Activated T-cell treated with anti-CD3 and anti-CD28 coated beads, Interleukin-2, amount 50 U/mL, for 4 hours (primary cell): ENCODE data around the gene C18orf54. TPM values are rescaled to one million over a fixed set of nuclear protein-coding genes. Genes with fewer than 3 reads are reported as not detected.
A peak's percentile ranks its signal among the peaks of the same experiment; 100 is the strongest.
"Not testable (repeated sequence)": the region's sequence is repeated elsewhere in the genome, so short reads cannot be mapped to it uniquely, and the experiment has no call there.

Experiments used
- ATAC-seq, 2 donors: fragments of 200-7000 bp; cut with Tn5 transposase; one replicate each; pipeline ENCODE4 v1.10.0; 2021
- DNase-seq: peaks from one replicate; pipeline ENCODE4 v3.0.0-alpha.2; 2020
- H3K27me3 Mint-ChIP-seq: one replicate; pipeline ENCODE4 v1.8.0; 2021; ENCODE audit warnings: low read depth, mixed read lengths
- H3K36me3 Mint-ChIP-seq: one replicate; pipeline ENCODE4 v1.8.0; 2022; ENCODE audit warnings: mixed read lengths; ENCODE audit not compliant: insufficient read depth
- H3K4me1 Mint-ChIP-seq: one replicate; pipeline ENCODE4 v1.8.0; 2021; ENCODE audit warnings: low read depth, mixed read lengths
- H3K4me3 Mint-ChIP-seq: one replicate; pipeline ENCODE4 v1.8.0; 2021; ENCODE audit warnings: mild to moderate bottlenecking, moderate library complexity, mixed read lengths
- H3K9me3 Mint-ChIP-seq: one replicate; pipeline ENCODE4 v1.8.0; 2021; ENCODE audit warnings: mixed read lengths
- total RNA-seq, 3 donors: library from RNA; stranded (reverse); gene quantifications; one replicate each; pipeline ENCODE4 v1.2.1, GENCODE V29; 2021

C18orf54 gene
- total RNA-seq, 3 donors from 2014 or later: 2.3 to 3.6 (median 3.4) TPM

DNA sequence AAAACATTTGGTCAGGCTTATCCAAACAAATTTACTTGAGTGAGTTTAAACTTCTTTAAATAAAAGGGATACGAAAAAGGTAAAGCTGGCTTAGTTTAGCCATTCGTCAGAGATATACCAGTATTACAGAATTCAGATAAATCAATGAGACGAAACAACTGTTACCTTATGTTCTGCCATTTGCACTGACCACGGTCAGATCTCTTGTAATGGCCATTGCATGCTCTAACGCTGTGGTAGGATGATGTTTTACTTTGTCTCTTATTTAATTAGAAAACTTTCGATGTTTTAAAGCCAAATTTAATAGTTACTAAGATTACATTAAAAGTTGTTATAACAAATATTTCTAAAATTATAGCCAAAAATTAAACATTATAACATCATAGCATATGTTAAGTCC is 1.5 kb downstream of the C18orf54 start:
- Mint-ChIP-seq H3K4me1 (peaks cover 13% of the 10 kb centered on the region), H3K4me3 (peak overlapping the region; percentile 100), H3K27me3 (peaks cover 2% of the 10 kb centered on the region), H3K36me3 (peaks cover 2% of the 10 kb centered on the region), H3K9me3 (no peaks in the 10 kb centered on the region)
- DNase-seq: no peak
- no peak for ATAC-seq

DNA sequence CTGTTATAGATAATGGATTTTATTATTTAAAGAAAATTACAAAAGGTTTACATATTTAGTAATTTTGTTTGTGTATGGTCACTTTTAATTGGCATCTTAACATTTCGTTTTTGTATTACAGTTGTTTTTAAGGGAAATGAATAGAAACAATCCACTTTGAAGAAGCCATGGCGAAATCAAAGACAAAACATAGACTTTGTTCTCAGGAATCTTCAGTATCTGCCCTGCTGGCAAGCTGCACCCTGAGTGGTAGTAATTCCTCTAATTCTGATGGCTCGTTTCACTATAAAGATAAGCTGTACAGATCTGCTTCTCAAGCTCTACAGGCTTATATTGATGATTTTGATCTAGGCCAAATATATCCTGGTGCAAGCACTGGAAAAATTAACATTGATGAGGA is 2.7 kb downstream of the C18orf54 start:
- Mint-ChIP-seq H3K9me3 (no peaks in the 10 kb centered on the region), H3K36me3 (peaks cover 2% of the 10 kb centered on the region), H3K27me3 (no peaks in the 10 kb centered on the region), H3K4me3 (no peak overlapping the region), H3K4me1 (peaks cover 13% of the 10 kb centered on the region)
- ATAC-seq (no peak), DNase-seq (no peak)

- Mint-ChIP-seq H3K36me3 (peaks cover 2% of the 10 kb centered on the region), H3K4me3 (no peak overlapping the region), H3K9me3 (no peaks in the 10 kb centered on the region), H3K27me3 (no peaks in the 10 kb centered on the region), H3K4me1 (no peaks in the 10 kb centered on the region)
- ATAC-seq: no peak
- DNase-seq: no peak
Measured at GRCh38 chr18:54378057-54378456, 20.4 kb downstream of the C18orf54 start.

GRCh38 chr18:54381640-54382039 is 23.9 kb downstream of the C18orf54 start:
- Mint-ChIP-seq H3K36me3 (no peaks in the 10 kb centered on the region), H3K4me3 (no peak overlapping the region), H3K4me1 (no peaks in the 10 kb centered on the region), H3K9me3 (no peaks in the 10 kb centered on the region), H3K27me3 (no peaks in the 10 kb centered on the region)
- DNase-seq (no peak), ATAC-seq (no peak)

- ATAC-seq: no peak
- DNase-seq: no peak
- H3K36me3 Mint-ChIP-seq: no peaks in the 10 kb centered on the region
- H3K9me3 Mint-ChIP-seq: no peaks in the 10 kb centered on the region
- peaks cover 2% of the 10 kb centered on the region for H3K27me3 Mint-ChIP-seq
- no peaks in the 10 kb centered on the region for H3K4me1 Mint-ChIP-seq
- no peak overlapping the region for H3K4me3 Mint-ChIP-seq
Measured at GRCh38 chr18:54382076-54382475, 24.4 kb downstream of the C18orf54 start.

- Mint-ChIP-seq H3K4me1 (no peaks in the 10 kb centered on the region), H3K4me3 (no peak overlapping the region), H3K27me3 (peaks cover 2% of the 10 kb centered on the region), H3K9me3 (no peaks in the 10 kb centered on the region), H3K36me3 (no peaks in the 10 kb centered on the region)
- no peak for ATAC-seq
- DNase-seq: no peak
Measured at GRCh38 chr18:54382733-54383252, 25.1 kb downstream of the C18orf54 start.

GRCh38 chr18:54386043-54386442 is 28.3 kb downstream of the C18orf54 start:
- Mint-ChIP-seq H3K27me3 (peaks cover 4% of the 10 kb centered on the region), H3K4me1 (peaks cover 9% of the 10 kb centered on the region), H3K4me3 (no peak overlapping the region), H3K9me3 (no peaks in the 10 kb centered on the region), H3K36me3 (no peaks in the 10 kb centered on the region)
- ATAC-seq (no peak), DNase-seq (no peak)

- not testable (repeated sequence) for H3K36me3 Mint-ChIP-seq, DNase-seq, H3K4me3 Mint-ChIP-seq, H3K9me3 Mint-ChIP-seq, H3K4me1 Mint-ChIP-seq, ATAC-seq, H3K27me3 Mint-ChIP-seq
Measured at GRCh38 chr18:54386800-54387495, 29.2 kb downstream of the C18orf54 start.

- no peaks in the 10 kb centered on the region for H3K9me3 Mint-ChIP-seq
- no peak overlapping the region for H3K4me3 Mint-ChIP-seq
- DNase-seq (no peak), ATAC-seq (no peak)
- H3K4me1 Mint-ChIP-seq: peaks cover 9% of the 10 kb centered on the region
- peaks cover 5% of the 10 kb centered on the region for H3K27me3 Mint-ChIP-seq
- H3K36me3 Mint-ChIP-seq: no peaks in the 10 kb centered on the region
Measured at GRCh38 chr18:54387631-54388030, 29.9 kb downstream of the C18orf54 start.

DNA sequence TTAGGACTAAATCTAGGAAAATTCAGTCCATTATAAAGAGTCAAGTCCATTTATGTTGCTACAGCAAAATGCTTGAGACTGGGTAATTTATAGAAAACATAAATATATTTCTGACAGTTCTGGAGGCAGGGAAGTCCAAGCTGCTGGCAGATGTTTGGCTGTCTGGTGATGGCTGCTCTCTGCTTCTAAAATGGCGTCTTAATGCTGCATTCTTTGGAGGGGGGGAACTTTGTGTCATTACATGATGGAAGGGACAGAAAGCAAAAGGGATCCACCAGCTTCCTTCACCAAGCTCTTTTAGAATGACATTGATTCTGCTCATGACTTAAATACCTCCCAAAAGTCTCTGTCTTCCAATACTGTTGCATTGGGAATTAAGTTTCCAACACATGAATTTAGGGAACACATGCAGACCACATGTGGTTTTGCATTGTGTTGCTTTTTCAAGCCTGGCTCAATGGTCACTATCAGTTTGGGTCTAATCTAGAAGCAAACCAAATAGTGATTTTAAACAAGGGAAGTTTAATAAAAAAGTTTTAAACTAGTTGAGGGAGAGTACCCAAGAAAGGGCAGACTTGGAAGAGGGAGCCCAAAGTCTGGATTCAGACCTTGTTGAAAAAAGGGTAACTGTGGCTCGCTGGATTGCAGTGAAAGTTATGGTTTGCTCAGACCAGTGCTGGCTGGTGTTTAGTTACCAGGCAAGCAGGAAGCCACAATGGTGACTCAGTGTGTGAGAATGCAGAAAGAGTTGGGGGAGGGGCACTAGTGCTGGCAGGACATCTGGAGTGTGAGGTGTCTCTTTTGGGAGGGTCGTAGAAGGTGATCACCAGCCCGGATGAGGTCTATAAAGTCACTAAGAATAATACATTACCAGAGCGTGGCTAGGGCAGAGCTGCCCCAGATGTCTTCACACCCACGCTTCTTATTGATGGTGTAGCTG is 30.8 kb downstream of the C18orf54 start:
- H3K36me3 Mint-ChIP-seq: no peaks in the 10 kb centered on the region
- peaks cover 5% of the 10 kb centered on the region for H3K27me3 Mint-ChIP-seq
- ATAC-seq (peak; percentile 43 to 67), DNase-seq (no peak)
- H3K9me3 Mint-ChIP-seq: no peaks in the 10 kb centered on the region
- peaks cover 9% of the 10 kb centered on the region for H3K4me1 Mint-ChIP-seq
- H3K4me3 Mint-ChIP-seq: no peak overlapping the region

DNA sequence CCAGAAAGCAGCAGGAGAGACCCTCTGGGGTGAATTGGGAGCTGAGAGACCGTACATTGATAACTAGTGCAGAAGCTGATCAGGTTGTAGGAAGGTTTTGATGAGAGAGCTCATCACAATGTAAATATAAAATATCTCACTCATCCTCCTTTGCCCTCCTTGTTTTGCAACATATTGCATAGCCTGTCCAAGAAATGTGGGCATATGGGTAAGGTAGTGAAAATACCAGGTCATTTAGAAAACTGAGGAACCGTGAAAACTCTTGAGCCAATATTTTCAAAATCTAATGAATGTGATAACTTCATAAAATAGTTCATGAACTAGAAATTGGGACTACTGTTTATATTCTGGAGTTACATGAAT is 31.4 kb downstream of the C18orf54 start:
- no peaks in the 10 kb centered on the region for H3K9me3 Mint-ChIP-seq
- no peak overlapping the region for H3K4me3 Mint-ChIP-seq
- DNase-seq (no peak), ATAC-seq (no peak)
- peaks cover 5% of the 10 kb centered on the region for H3K27me3 Mint-ChIP-seq
- H3K4me1 Mint-ChIP-seq: peaks cover 9% of the 10 kb centered on the region
- H3K36me3 Mint-ChIP-seq: no peaks in the 10 kb centered on the region

DNA sequence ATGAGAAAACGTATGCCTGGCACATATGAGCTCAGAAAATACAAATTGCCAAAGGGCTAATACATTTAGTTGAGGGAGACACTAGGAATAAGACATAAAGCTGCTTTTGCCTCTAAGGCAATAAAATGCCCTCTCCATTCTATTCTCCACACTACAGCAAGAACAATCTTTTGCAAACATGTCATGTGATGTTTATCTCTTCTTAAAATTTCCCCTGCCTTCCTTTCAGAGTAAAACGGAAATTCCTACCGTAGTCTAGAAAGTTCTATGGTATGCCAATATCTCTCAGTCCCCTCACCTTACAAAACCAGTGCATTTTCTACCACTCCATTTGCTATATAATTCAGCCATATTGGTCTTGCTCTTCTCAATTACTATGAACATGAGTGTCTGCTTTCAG is 33.1 kb downstream of the C18orf54 start:
- peaks cover 9% of the 10 kb centered on the region for H3K4me1 Mint-ChIP-seq
- DNase-seq: no peak
- no peaks in the 10 kb centered on the region for H3K9me3 Mint-ChIP-seq
- peaks cover 5% of the 10 kb centered on the region for H3K27me3 Mint-ChIP-seq
- no peak for ATAC-seq
- no peaks in the 10 kb centered on the region for H3K36me3 Mint-ChIP-seq
- no peak overlapping the region for H3K4me3 Mint-ChIP-seq

GRCh38 chr18:54392543-54393023 is 34.9 kb downstream of the C18orf54 start:
- Mint-ChIP-seq H3K27me3 (peaks cover 3% of the 10 kb centered on the region), H3K4me3 (no peak overlapping the region), H3K36me3 (no peaks in the 10 kb centered on the region), H3K4me1 (peaks cover 9% of the 10 kb centered on the region), H3K9me3 (no peaks in the 10 kb centered on the region)
- ATAC-seq: peak; percentile 55 to 59
- DNase-seq: no peak

GRCh38 chr18:54393648-54394294 is 36.1 kb downstream of the C18orf54 start:
- ATAC-seq (no peak), DNase-seq (no peak)
- Mint-ChIP-seq H3K9me3 (no peaks in the 10 kb centered on the region), H3K4me1 (peaks cover 4% of the 10 kb centered on the region), H3K4me3 (no peak overlapping the region), H3K27me3 (peaks cover 3% of the 10 kb centered on the region), H3K36me3 (no peaks in the 10 kb centered on the region)
